WTC11 (cell line): ENCODE measurements around the gene RPRD2.

ENCODE experiments used
- CBFB ChIP-seq: sonication (generic); formaldehyde crosslinking; IDR thresholded peaks from 2 replicates; pipeline ENCODE4 v1.8.1; 2022; ENCODE audit warnings: mild to moderate bottlenecking, low read depth, missing genetic modification reagents
- GRHL2 ChIP-seq: fragments of 250-450 bp; sonication (Bioruptor Pico); IDR thresholded peaks from 2 replicates; pipeline ENCODE4 v1.8.0; 2022; ENCODE audit warnings: mild to moderate bottlenecking, moderate library complexity; ENCODE audit not compliant: insufficient replicate concordance, severe bottlenecking
- KAT7 ChIP-seq: sonication (generic); formaldehyde crosslinking; IDR thresholded peaks from 2 replicates; pipeline ENCODE4 v1.8.1; 2023; ENCODE audit warnings: missing genetic modification reagents, mild to moderate bottlenecking, borderline replicate concordance
- NR2C2 ChIP-seq: sonication (generic); formaldehyde crosslinking; IDR thresholded peaks from 2 replicates; pipeline ENCODE4 v1.8.0; 2022; ENCODE audit warnings: mild to moderate bottlenecking, missing genetic modification reagents
- PRRX2 ChIP-seq: fragments of 250-450 bp; sonication (Bioruptor Pico); IDR thresholded peaks from 2 replicates; pipeline ENCODE4 v1.8.0; 2021; ENCODE audit warnings: mild to moderate bottlenecking
- SMAD3 ChIP-seq: sonication (generic); formaldehyde crosslinking; IDR thresholded peaks from 2 replicates; pipeline ENCODE4 v1.8.0; 2022; ENCODE audit warnings: missing genetic modification reagents, mild to moderate bottlenecking, borderline replicate concordance
- ZNF219 ChIP-seq: sonication (generic); formaldehyde crosslinking; IDR thresholded peaks from 2 replicates; pipeline ENCODE4 v1.8.0; 2023; ENCODE audit warnings: missing genetic modification reagents, mild to moderate bottlenecking, borderline replicate concordance
- ZNF416 ChIP-seq: fragments of 250-450 bp; sonication (Bioruptor Pico); IDR thresholded peaks from 2 replicates; pipeline ENCODE4 v1.9.0; 2021; ENCODE audit warnings: mild to moderate bottlenecking, inconsistent platforms
- TF ChIP-seq, protein P1 (sequence below): fragments of 200-600 bp; IDR thresholded peaks from 2 replicates; pipeline ENCODE4 v1.8.0; 2022; ENCODE audit warnings: antibody characterized with exemption
- TF ChIP-seq, protein P2 (sequence below): sonication (generic); formaldehyde crosslinking; conservative IDR thresholded peaks from 2 replicates; pipeline ENCODE4 v1.8.1; 2022; ENCODE audit warnings: mild to moderate bottlenecking, missing genetic modification reagents
- TF ChIP-seq, protein P3 (sequence below): sonication (generic); formaldehyde crosslinking; IDR thresholded peaks from 2 replicates; pipeline ENCODE4 v1.8.0; 2022; ENCODE audit warnings: mild to moderate bottlenecking, missing genetic modification reagents
- TF ChIP-seq, protein P4 (sequence below): sonication (generic); formaldehyde crosslinking; IDR thresholded peaks from 2 replicates; pipeline ENCODE4 v1.8.1; 2023; ENCODE audit warnings: mild to moderate bottlenecking, missing genetic modification reagents, moderate library complexity
- TF ChIP-seq, protein P5 (sequence below): sonication (generic); formaldehyde crosslinking; IDR thresholded peaks from 2 replicates; pipeline ENCODE4 v1.8.1; 2022; ENCODE audit warnings: low read depth, missing genetic modification reagents, borderline replicate concordance
- TF ChIP-seq, protein P6 (sequence below): sonication (generic); formaldehyde crosslinking; IDR thresholded peaks from 2 replicates; pipeline ENCODE4 v1.8.0; 2022; ENCODE audit warnings: mild to moderate bottlenecking, missing genetic modification reagents

DNA sequence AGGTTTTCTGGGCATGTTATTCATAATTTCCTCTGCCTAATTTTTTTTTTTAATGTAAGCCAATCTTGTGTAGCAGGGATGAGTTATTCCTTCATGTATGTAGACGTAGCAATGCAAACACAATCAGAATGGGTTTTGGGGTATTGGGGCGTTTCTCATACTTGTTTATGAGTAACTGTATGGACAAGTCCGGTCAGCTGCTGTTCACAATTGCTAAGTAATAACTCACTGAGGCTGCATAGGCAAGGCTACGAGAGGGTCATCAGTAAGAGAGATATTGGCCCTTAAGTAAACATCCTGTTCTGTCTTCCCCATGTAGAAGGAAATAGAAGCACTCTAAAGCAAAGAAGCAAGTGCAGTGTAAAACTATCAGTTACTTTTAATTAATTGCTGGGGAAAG, 113.8 kb downstream of the RPRD2 start:
- TF ChIP-seq, protein P1, sequence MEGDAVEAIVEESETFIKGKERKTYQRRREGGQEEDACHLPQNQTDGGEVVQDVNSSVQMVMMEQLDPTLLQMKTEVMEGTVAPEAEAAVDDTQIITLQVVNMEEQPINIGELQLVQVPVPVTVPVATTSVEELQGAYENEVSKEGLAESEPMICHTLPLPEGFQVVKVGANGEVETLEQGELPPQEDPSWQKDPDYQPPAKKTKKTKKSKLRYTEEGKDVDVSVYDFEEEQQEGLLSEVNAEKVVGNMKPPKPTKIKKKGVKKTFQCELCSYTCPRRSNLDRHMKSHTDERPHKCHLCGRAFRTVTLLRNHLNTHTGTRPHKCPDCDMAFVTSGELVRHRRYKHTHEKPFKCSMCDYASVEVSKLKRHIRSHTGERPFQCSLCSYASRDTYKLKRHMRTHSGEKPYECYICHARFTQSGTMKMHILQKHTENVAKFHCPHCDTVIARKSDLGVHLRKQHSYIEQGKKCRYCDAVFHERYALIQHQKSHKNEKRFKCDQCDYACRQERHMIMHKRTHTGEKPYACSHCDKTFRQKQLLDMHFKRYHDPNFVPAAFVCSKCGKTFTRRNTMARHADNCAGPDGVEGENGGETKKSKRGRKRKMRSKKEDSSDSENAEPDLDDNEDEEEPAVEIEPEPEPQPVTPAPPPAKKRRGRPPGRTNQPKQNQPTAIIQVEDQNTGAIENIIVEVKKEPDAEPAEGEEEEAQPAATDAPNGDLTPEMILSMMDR, result no peak
- TF ChIP-seq KAT7 (CRISPR knock-in tag), result no peak
- TF ChIP-seq, protein P2, sequence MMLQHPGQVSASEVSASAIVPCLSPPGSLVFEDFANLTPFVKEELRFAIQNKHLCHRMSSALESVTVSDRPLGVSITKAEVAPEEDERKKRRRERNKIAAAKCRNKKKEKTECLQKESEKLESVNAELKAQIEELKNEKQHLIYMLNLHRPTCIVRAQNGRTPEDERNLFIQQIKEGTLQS, result no peak
- TF ChIP-seq, protein P3, sequence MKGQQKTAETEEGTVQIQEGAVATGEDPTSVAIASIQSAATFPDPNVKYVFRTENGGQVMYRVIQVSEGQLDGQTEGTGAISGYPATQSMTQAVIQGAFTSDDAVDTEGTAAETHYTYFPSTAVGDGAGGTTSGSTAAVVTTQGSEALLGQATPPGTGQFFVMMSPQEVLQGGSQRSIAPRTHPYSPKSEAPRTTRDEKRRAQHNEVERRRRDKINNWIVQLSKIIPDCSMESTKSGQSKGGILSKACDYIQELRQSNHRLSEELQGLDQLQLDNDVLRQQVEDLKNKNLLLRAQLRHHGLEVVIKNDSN (CRISPR knock-in tag), result no peak
- TF ChIP-seq, protein P4, sequence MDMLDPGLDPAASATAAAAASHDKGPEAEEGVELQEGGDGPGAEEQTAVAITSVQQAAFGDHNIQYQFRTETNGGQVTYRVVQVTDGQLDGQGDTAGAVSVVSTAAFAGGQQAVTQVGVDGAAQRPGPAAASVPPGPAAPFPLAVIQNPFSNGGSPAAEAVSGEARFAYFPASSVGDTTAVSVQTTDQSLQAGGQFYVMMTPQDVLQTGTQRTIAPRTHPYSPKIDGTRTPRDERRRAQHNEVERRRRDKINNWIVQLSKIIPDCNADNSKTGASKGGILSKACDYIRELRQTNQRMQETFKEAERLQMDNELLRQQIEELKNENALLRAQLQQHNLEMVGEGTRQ (CRISPR knock-in tag), result no peak
- no peak for TF ChIP-seq ZNF219 (CRISPR knock-in tag)
- TF ChIP-seq, protein P5, sequence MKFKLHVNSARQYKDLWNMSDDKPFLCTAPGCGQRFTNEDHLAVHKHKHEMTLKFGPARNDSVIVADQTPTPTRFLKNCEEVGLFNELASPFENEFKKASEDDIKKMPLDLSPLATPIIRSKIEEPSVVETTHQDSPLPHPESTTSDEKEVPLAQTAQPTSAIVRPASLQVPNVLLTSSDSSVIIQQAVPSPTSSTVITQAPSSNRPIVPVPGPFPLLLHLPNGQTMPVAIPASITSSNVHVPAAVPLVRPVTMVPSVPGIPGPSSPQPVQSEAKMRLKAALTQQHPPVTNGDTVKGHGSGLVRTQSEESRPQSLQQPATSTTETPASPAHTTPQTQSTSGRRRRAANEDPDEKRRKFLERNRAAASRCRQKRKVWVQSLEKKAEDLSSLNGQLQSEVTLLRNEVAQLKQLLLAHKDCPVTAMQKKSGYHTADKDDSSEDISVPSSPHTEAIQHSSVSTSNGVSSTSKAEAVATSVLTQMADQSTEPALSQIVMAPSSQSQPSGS (CRISPR knock-in tag), result no peak
- no peak for TF ChIP-seq SMAD3 (CRISPR knock-in tag)
- TF ChIP-seq NR2C2 (CRISPR knock-in tag), result no peak
- TF ChIP-seq ZNF416, result no peak
- TF ChIP-seq GRHL2 (CRISPR knock-in tag), result no peak
- TF ChIP-seq PRRX2 (CRISPR knock-in tag), result no peak
- no peak for TF ChIP-seq CBFB (CRISPR knock-in tag)
- TF ChIP-seq, protein P6, sequence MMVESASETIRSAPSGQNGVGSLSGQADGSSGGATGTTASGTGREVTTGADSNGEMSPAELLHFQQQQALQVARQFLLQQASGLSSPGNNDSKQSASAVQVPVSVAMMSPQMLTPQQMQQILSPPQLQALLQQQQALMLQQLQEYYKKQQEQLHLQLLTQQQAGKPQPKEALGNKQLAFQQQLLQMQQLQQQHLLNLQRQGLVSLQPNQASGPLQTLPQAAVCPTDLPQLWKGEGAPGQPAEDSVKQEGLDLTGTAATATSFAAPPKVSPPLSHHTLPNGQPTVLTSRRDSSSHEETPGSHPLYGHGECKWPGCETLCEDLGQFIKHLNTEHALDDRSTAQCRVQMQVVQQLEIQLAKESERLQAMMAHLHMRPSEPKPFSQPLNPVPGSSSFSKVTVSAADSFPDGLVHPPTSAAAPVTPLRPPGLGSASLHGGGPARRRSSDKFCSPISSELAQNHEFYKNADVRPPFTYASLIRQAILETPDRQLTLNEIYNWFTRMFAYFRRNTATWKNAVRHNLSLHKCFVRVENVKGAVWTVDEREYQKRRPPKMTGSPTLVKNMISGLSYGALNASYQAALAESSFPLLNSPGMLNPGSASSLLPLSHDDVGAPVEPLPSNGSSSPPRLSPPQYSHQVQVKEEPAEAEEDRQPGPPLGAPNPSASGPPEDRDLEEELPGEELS, result no peak
